Right renal cortex interstitium (tissue), 3 donors: Measurements from ENCODE around the gene TMPRSS3. TPM values are rescaled to one million over a fixed set of nuclear protein-coding genes. Genes with fewer than 3 reads are reported as not detected.

Experiments
- DNase-seq, 3 donors: peaks; one replicate each; pipeline ENCODE4 v3.0.0-alpha.2; 2013; ENCODE audit warnings: low read depth in 3 of 3, low spot score in 2 of 3
- polyA plus RNA-seq, 3 donors: library from polyadenylated mRNA; unstranded; fragments of 120-200 nt; gene quantifications; one replicate each; pipeline ENCODE4 v1.2.1, GENCODE V29; 2013; ENCODE audit not compliant: insufficient read length in 3 of 3

Gene TMPRSS3
- polyA plus RNA-seq, 3 donors, result 1.8 to 2.4 (median 2.1) TPM

DNA sequence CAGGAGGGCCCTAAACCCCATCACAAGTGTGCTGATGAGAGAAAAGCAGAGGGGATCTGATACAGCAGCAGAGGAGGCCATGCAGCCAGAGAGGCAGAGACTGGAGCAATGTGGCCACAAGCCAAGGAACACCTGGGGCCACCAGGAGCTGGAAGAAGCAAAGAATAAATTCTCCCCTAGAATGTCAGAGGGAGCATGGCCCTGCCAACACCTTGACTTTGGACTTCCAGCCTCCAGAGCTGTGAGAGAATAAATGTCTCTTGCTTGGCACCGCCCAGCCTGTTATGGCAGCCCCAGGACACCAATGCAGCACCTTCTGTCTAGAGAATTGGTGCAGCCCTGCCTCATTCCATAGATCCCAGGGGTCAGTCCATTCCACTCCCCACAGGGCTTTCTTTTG is 33.2 kb upstream of the TMPRSS3 start:
- no peak for DNase-seq

- no peak for DNase-seq
Measured at GRCh38 chr21:42427809-42428419, 32.1 kb upstream of the TMPRSS3 start.

DNA sequence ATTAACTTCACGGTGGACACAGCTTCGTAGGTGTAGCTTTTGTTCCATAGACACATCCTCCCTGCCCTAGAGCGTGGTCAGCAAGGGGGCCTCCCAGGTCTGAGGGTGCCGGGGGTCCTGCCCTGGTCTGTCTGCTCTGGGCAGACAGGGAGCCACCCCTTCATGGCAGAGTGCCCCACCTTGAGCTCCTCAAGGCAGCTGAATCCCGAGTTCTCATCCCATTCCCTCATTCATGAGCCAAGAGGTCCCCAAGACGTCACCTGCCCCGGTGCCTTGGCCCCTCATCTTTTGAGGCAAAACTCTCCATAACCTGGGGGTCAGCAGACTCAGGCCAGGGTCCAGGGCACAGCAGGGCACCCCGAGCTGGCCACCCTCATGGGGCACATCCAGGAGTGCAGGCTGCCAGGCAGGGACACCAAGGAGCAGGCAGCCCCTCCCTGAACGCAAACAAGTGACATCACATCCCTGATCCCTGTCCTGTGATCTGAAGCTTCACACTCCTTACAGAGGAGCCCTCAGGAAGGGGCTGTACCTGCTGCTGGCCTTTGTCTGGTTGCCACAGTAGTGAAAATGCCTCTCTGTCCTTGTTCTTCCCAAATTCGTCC is 31.1 kb upstream of the TMPRSS3 start:
- no peak for DNase-seq

DNA sequence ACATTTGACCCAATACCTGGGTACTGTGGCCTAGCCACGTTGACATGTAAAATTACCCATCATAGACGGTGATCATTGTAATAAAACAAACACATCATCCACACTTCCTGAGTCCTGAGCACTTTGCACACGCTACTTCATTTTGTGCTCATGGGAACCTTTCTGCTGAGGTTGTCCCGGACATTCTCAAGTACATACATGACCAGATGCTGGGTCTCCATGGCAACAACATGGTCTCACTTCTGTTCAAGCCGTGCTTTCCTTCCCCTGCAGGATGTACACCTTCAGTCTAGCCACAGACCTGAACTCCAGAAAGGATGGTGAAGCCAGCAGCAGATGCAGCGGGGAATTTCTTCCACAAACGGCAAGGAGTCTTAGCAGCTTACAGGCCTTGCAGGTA is 30.6 kb upstream of the TMPRSS3 start:
- DNase-seq, result no peak

DNA sequence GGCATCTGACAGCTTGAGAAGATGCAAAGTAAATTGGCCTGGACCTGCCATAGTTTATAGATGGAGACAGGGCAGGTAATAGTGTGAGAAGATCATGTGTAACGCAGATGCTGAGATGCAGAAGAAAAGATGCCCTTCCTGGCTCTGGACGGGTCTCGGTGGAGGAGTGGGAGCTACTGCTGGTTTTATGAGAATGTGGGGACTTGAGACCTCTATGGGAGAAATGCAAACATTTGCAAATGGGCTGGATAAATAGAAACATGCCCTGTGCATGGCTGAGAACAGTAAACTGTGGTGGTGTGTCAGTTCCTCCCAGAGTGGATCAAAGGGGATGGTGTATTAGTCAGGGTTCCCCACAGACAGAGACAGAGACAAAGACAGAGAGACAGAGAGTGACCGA is 29.7 kb upstream of the TMPRSS3 start:
- no peak for DNase-seq

DNA sequence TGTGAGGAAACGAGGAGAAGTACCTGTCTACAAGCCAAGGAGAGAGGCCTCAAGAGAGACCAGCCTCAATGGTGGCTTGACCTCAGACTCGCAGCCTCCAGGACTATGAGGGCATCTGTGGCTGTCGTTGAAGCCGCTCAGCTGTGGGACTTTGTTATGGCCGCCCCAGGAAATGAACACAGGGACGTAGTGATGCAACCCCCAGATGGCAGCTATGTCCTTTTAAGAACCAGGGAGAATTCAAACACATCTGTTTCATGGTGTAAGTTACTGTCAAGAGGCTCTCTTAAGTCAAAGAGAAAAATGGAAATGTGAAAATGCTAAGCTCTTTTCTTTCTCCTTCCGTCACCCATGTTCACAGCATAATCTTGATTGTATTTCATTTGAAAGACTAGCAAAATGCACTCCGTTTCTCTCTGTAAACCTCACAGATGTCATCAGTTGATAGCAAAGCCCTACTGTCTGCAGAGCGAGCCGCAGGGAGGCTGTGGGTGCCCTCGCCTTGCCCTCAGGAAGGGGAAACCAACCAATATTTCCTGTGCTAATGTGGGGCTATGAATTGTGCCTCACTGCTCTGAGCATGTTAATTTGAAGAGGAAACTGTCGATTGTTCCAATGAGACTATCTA is 29.2 kb upstream of the TMPRSS3 start:
- no peak for DNase-seq

- no peak for DNase-seq
Measured at GRCh38 chr21:42423685-42424084, 27.8 kb upstream of the TMPRSS3 start.

DNA sequence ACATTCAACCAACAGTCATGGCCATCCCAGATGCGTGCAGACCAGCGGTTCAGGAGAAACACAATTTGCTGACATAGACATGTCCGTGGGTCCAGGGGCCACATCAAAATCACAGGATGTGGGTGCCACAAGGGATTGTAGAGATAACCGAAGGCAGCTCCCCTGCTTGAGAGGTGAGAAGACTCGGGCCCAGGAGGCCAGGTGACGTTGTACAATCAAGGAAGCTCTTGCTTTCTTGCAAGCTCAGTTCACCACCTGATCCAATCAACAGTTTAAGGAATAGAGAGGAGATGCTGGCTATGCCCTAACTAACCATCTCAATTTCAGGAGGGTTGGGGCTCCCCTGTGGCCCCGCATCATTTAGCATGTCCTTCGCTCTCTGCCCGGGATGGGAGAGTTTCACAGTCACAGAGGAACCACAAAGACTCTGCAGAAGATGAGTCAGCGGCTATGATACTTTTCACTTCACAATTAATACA is 27.4 kb upstream of the TMPRSS3 start:
- DNase-seq, result no peak

DNA sequence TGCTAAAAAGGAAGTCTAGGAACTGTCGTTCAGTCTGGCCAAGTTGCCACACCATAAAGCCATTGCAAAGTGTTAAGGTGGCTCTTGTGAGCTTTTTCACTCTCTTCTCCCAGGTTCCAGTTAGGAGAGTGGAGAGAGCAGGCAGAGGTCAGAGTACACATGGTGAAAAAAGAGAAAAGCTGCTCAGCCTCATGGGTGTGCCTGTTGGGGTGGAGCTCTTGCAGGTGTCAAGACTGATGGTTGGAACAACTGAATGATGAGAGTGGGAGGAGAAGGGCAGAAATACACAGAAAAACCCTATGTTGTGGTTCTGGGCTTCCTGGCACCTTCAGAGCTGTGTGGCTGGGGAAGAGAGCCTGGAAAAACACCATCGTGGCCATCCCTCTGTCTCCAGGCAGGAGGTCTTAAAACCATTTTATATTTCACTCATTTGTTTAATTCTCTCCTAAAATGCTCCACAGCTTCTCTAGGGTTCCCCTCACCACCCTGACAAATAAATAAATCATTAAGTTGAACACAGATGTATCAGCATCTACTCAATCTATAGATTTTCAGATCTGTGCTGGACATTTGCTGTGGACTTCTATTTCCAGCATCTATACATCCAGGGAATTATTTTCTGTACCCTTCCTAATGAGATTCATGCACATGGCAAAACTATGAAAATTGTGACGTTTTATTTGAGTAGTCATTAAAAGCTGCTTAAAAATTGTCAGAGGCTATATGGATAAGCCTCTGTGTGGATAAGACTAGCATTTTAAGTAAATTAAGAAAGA is 25.4 kb upstream of the TMPRSS3 start:
- DNase-seq, result no peak

DNA sequence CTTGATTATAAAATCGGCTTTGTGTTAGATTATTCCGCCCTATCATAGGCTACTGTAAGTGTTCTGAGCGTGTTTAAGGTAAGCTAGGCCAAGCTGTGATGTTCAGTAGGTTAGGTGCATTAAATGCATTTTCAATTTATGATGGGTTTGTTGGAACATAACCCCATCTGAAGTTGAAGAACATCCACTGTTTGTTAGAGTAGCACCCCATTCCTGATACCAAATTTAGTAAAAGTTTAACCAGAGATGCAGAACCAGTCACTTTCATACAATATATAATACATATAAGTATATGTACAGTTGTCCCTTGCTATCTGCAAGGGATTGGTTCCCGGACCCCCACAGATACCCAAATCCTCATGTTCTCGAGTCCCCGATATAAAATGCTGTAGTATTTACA is 24.0 kb upstream of the TMPRSS3 start:
- no peak for DNase-seq

DNA sequence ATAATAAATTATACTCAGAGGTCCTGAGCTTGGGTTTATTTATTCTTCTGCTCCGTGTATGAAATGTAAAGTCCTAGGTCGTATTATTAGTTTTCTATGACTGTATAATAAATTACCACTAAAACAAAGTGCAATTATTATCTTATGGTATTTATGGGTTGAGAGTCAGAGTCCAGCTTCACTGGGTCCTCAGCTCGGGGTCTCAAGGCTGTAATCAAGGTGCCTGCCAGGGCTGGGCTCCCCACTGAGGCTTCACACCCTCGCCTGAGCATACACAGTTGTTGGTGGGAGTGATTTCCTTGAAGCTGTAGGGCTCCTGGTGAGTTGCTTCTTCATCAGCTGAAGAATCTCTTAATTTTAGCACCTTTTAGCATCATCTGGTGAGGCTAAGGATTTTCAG is 23.0 kb upstream of the TMPRSS3 start:
- DNase-seq, result no peak

GRCh38 chr21:42417533-42417932 is 21.7 kb upstream of the TMPRSS3 start:
- DNase-seq, result no peak

DNA sequence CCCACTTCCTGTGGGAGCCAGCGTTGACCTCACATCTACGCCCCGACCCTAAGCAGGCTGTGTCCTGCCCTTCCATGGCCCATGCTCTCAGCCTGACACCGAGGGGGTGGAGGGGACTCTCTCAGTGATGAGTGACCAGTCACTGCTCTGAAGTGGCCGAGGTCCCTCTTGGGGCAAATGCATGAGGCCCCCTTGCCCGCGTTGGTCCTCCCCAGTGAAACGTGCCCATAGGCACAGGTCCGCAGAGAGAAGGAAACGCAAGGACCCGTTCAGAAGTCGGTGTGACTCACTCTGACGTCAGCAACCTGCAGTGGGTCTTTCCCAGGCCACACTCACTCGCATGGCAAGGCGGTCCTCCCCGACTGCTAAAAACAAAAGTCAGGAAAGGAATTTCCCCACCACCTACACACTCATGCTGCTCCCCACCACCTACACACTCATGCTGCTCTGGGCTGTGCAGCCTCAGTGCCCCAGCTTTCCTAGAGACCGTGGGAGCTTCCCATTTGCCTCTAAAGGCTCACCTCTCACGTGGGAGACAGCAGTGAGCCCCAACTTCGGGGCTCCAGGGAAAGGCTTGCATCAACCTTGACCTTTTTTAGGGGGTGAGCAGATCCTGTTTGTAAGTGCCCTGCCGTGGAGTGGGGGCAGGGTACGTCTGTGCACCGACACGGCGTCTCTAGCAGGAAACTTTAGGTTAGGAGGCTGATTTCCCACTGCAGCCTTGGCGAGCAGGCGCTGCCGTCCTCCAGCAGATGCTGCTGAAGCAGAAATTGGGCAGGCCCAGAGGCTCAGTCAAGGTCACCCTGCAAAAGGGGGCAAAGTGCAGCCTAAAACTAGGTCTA is 19.3 kb upstream of the TMPRSS3 start:
- DNase-seq, result no peak

DNA sequence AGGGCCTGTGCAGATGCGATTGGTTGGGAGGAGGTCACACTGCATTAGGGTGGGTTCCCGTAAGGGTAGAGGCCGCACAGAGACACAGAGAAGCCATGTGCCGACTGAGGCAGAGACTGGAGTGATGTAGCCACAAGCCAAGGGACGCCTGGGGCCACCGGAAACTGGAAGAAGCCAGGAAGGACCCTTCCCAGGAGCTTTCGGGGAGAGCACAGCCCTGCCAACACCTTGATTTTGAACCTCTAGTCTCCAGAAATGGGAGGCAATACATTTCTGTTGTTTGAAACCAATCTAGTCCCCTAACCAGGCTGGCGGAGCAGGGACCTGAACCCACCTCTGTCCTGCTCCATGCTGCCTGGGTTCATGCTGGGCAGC is 18.7 kb upstream of the TMPRSS3 start:
- DNase-seq, result no peak

- no peak for DNase-seq
Measured at GRCh38 chr21:42414066-42414465, 18.2 kb upstream of the TMPRSS3 start.

- no peak for DNase-seq
Measured at GRCh38 chr21:42413500-42413899, 17.6 kb upstream of the TMPRSS3 start.

- DNase-seq, result no peak
Measured at GRCh38 chr21:42413093-42413492, 17.2 kb upstream of the TMPRSS3 start.

- DNase-seq, result no peak
Measured at GRCh38 chr21:42412636-42412933, 16.7 kb upstream of the TMPRSS3 start.

DNA sequence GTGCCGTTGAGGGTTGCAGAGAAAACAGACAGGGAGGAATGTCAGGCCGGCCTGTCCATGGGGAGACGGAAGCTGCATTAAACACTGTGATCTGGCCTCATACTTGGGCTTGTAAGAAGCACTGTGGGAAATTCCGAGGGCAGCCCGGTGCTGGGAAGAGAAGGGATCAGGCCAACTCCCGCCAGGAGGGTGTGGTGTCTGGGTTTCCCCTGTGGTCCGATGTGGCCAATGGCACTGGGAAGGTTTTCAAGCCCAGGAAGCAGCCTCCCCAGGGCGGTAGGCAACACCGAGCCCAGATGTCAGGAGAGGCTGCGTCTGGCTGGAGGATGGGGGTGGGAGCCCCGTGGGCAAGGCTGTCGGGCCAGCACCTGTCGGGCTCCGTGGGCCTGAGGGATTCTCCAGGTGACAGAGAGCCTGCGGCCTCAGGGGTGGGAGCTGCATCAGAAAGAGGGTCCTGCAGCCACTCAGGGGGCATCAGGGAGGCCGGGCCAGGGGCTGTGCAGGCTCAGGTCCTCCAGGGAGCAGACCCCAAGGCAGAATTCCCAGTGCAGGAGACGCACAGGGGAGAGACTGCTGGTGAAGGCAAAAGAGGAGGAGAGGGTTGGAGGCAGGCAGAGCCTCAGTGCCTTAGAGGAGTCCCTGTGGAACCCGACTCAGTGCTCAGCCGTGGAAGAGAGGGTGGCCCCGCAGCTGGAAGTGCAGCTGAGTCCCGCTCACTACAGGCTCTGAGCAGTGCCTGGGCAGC is 16.2 kb upstream of the TMPRSS3 start:
- DNase-seq, result no peak

DNA sequence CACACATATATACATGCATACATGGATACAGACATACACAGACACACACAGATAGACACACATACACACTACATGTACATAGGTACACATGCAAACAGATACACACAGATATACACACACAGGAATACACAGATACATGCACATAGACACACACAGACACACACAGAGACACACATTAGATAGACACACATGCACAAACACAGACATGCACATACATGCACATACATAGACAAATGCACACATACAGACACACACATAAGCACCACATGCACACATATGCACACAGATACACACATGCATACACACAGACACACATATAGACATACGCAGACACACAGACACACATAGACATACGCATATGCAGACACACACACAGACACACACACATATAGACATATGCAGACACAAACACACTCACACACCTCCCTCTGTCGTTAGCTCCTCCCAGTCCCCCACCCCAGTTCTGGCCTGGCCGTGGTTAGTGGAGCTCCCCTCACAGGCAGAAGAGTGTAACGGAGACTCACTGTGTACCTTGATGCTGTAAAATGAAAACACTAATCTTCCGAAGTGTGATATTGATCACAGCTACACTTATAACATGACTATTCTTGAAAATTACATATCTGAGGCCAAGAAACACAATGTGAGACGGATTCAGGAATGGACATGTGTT is 15.5 kb upstream of the TMPRSS3 start:
- no peak for DNase-seq
